Karpas-422 (cell line): ENCODE results near the gene PRC1. TPM values are rescaled to one million over a fixed set of nuclear protein-coding genes. Genes with fewer than 3 reads are reported as not detected.

Source experiments
- DNase-seq: peaks from one replicate; pipeline ENCODE4 v3.0.0-alpha.2; 2015
- H2AFZ ChIP-seq: fragments of 200-600 bp; sonication (generic); 2 replicates; pipeline ENCODE4 v1.6.1; 2014; ENCODE audit warnings: antibody characterized with exemption, low read length, mixed read lengths
- H3K27ac ChIP-seq: fragments of 200-600 bp; sonication (generic); 2 replicates; pipeline ENCODE4 v1.5.1; 2014; ENCODE audit warnings: mild to moderate bottlenecking, low read length, moderate library complexity
- H3K27me3 ChIP-seq: fragments of 200-600 bp; sonication (generic); 2 replicates; pipeline ENCODE4 v1.6.1; 2014; ENCODE audit warnings: low read length, mixed read lengths
- H3K36me3 ChIP-seq: fragments of 200-600 bp; sonication (generic); 2 replicates; pipeline ENCODE4 v1.6.1; 2014; ENCODE audit warnings: low read length, mixed read lengths; ENCODE audit not compliant: insufficient read depth
- H3K4me1 ChIP-seq: fragments of 200-600 bp; sonication (generic); 2 replicates; pipeline ENCODE4 v1.6.1; 2014; ENCODE audit warnings: mild to moderate bottlenecking, low read length, mixed read lengths
- H3K4me2 ChIP-seq: fragments of 200-600 bp; sonication (generic); 2 replicates; pipeline ENCODE4 v1.6.1; 2014; ENCODE audit warnings: low read length, low read depth, mild to moderate bottlenecking; ENCODE audit not compliant: poor library complexity, severe bottlenecking
- H3K4me3 ChIP-seq: fragments of 200-600 bp; sonication (generic); 2 replicates; pipeline ENCODE4 v1.5.1; 2014; ENCODE audit warnings: mild to moderate bottlenecking, antibody characterized with exemption, low read length, mixed read lengths
- H3K79me2 ChIP-seq: fragments of 200-600 bp; sonication (generic); 2 replicates; pipeline ENCODE4 v1.6.1; 2014; ENCODE audit warnings: mild to moderate bottlenecking, low read length, mixed read lengths
- H3K9ac ChIP-seq: fragments of 200-600 bp; sonication (generic); 2 replicates; pipeline ENCODE4 v1.6.0; 2014; ENCODE audit warnings: low read length
- H3K9me2 ChIP-seq: fragments of 200-600 bp; sonication (generic), shearing (Covaris generic); replicated peaks from 2 replicates; pipeline ENCODE4 v1.6.0; 2014; ENCODE audit warnings: mild to moderate bottlenecking, low read length, moderate library complexity; ENCODE audit not compliant: insufficient read depth
- H3K9me3 ChIP-seq: fragments of 300-700, 200-600 bp; sonication (generic); 2 replicates; pipeline ENCODE4 v1.6.1; 2014; ENCODE audit warnings: low read length, mixed read lengths
- H4K20me1 ChIP-seq: fragments of 200-600 bp; sonication (generic); 2 replicates; pipeline ENCODE4 v1.6.1; 2014; ENCODE audit warnings: mild to moderate bottlenecking, antibody characterized with exemption, low read length, low read depth; ENCODE audit not compliant: insufficient read depth
- total RNA-seq: library from RNA; depleted of rRNA; stranded (reverse); fragments of >200 nt; shearing (Covaris generic); gene quantifications from 2 replicates; pipeline ENCODE4 v1.2.3, GENCODE V29; 2014; ENCODE audit warnings: low replicate concordance

The PRC1 gene
- total RNA-seq, 1 experiment from 2014 or later, result 87.5 TPM

GRCh38 chr15:90941038-90941437 lies 53.3 kb downstream of the PRC1 start:
- no peaks in the 10 kb centered on the region for H3K9me3 ChIP-seq
- H3K4me1 ChIP-seq, result peaks cover 10% of the 10 kb centered on the region
- H3K9me2 ChIP-seq, result no peaks in the 10 kb centered on the region
- H3K4me3 ChIP-seq, result no peak overlapping the region
- H4K20me1 ChIP-seq, result no peaks in the 10 kb centered on the region
- peaks cover 22% of the 10 kb centered on the region for H3K36me3 ChIP-seq
- no peak for DNase-seq
- H3K79me2 ChIP-seq, result peaks cover 11% of the 10 kb centered on the region
- no peak overlapping the region for H3K9ac ChIP-seq
- H2AFZ ChIP-seq, result no peak overlapping the region
- H3K4me2 ChIP-seq, result no peak overlapping the region
- no peaks in the 10 kb centered on the region for H3K27me3 ChIP-seq
- no peak overlapping the region for H3K27ac ChIP-seq

- H3K9me3 ChIP-seq, result no peaks in the 10 kb centered on the region
- H3K27me3 ChIP-seq, result no peaks in the 10 kb centered on the region
- H4K20me1 ChIP-seq, result no peaks in the 10 kb centered on the region
- peaks cover 20% of the 10 kb centered on the region for H3K79me2 ChIP-seq
- H3K4me3 ChIP-seq, result no peak overlapping the region
- no peak overlapping the region for H3K4me2 ChIP-seq
- H3K4me1 ChIP-seq, result peaks cover 17% of the 10 kb centered on the region
- no peak overlapping the region for H2AFZ ChIP-seq
- no peaks in the 10 kb centered on the region for H3K9me2 ChIP-seq
- H3K27ac ChIP-seq, result no peak overlapping the region
- H3K9ac ChIP-seq, result no peak overlapping the region
- DNase-seq, result no peak
- H3K36me3 ChIP-seq, result peaks cover 17% of the 10 kb centered on the region
Observed at GRCh38 chr15:90939756-90940155, 54.6 kb downstream of the PRC1 start.

- Histone ChIP-seq H3K79me2 (peaks cover 20% of the 10 kb centered on the region), H3K27ac (no peak overlapping the region), H4K20me1 (no peaks in the 10 kb centered on the region), H3K4me2 (no peak overlapping the region), H3K9ac (no peak overlapping the region), H3K4me1 (peaks cover 31% of the 10 kb centered on the region), H3K9me2 (no peaks in the 10 kb centered on the region), H3K9me3 (no peaks in the 10 kb centered on the region), H3K4me3 (no peak overlapping the region), H3K36me3 (peaks cover 17% of the 10 kb centered on the region), H2AFZ (no peak overlapping the region), H3K27me3 (no peaks in the 10 kb centered on the region)
- no peak for DNase-seq
Observed at GRCh38 chr15:90938261-90938660, 56.1 kb downstream of the PRC1 start.

- H3K36me3 ChIP-seq, result peaks cover 17% of the 10 kb centered on the region
- no peaks in the 10 kb centered on the region for H3K9me2 ChIP-seq
- peak overlapping the region; percentile 98 for H3K9ac ChIP-seq
- H3K79me2 ChIP-seq, result peaks cover 20% of the 10 kb centered on the region
- no peak overlapping the region for H2AFZ ChIP-seq
- H3K27me3 ChIP-seq, result no peaks in the 10 kb centered on the region
- no peaks in the 10 kb centered on the region for H3K9me3 ChIP-seq
- peak overlapping the region; percentile 94; the same call in 1 of the 2 replicates for H3K4me3 ChIP-seq
- DNase-seq, result no peak
- no peak overlapping the region for H3K27ac ChIP-seq
- H4K20me1 ChIP-seq, result no peaks in the 10 kb centered on the region
- peak overlapping the region; percentile 93 for H3K4me2 ChIP-seq
- peaks cover 40% of the 10 kb centered on the region for H3K4me1 ChIP-seq
Observed at GRCh38 chr15:90936823-90937222, 57.5 kb downstream of the PRC1 start.

GRCh38 chr15:90934949-90935751 lies 59.2 kb downstream of the PRC1 start, which contains the start of gene UNC45A:
Gene UNC45A (plus strand): TSS chr15:90935285. CDS start chr15:90935325, 40 bp downstream.
- H3K9ac ChIP-seq, result peak within 1 kb of the TSS; percentile 98
- H3K36me3 ChIP-seq, result peaks cover 11% of the 10 kb centered on the region
- H3K27ac ChIP-seq, result peak within 1 kb of the TSS; percentile 55; the same call in 1 of the 2 replicates
- no peaks in the 10 kb centered on the region for H4K20me1 ChIP-seq
- peak; percentile 98 for DNase-seq
- H3K4me1 ChIP-seq, result peaks cover 51% of the 10 kb centered on the region
- peaks cover 26% of the 10 kb centered on the region for H3K79me2 ChIP-seq
- peak within 1 kb of the TSS; percentile 92 for H2AFZ ChIP-seq
- H3K9me2 ChIP-seq, result no peaks in the 10 kb centered on the region
- no peaks in the 10 kb centered on the region for H3K27me3 ChIP-seq
- peak within 1 kb of the TSS; percentile 93 for H3K4me2 ChIP-seq
- peak within 1 kb of the TSS; percentile 94 for H3K4me3 ChIP-seq
- no peaks in the 10 kb centered on the region for H3K9me3 ChIP-seq

GRCh38 chr15:90934256-90934948 lies 59.9 kb downstream of the PRC1 start:
- Histone ChIP-seq H2AFZ (no peak overlapping the region; the same call in 1 of the 2 replicates), H3K9ac (peak overlapping the region; percentile 98), H3K36me3 (peaks cover 4% of the 10 kb centered on the region), H3K9me3 (no peaks in the 10 kb centered on the region), H3K79me2 (peaks cover 29% of the 10 kb centered on the region), H3K9me2 (no peaks in the 10 kb centered on the region), H4K20me1 (no peaks in the 10 kb centered on the region), H3K4me1 (peaks cover 51% of the 10 kb centered on the region), H3K27me3 (no peaks in the 10 kb centered on the region), H3K27ac (peak overlapping the region; percentile 50; the same call in 1 of the 2 replicates), H3K4me3 (peak overlapping the region; percentile 94), H3K4me2 (peak overlapping the region; percentile 93)
- DNase-seq, result peak; percentile 96

- H3K4me2 ChIP-seq, result peak overlapping the region; percentile 93
- peaks cover 61% of the 10 kb centered on the region for H3K4me1 ChIP-seq
- DNase-seq, result peak; percentile 56
- H4K20me1 ChIP-seq, result no peaks in the 10 kb centered on the region
- H3K4me3 ChIP-seq, result peak overlapping the region; percentile 87; the same call in 1 of the 2 replicates
- no peaks in the 10 kb centered on the region for H3K9me2 ChIP-seq
- peaks cover 37% of the 10 kb centered on the region for H3K79me2 ChIP-seq
- no peaks in the 10 kb centered on the region for H3K9me3 ChIP-seq
- peak overlapping the region; percentile 84 for H3K27ac ChIP-seq
- H3K9ac ChIP-seq, result peak overlapping the region; percentile 98
- H2AFZ ChIP-seq, result peak overlapping the region; percentile 85; the same call in 1 of the 2 replicates
- H3K36me3 ChIP-seq, result no peaks in the 10 kb centered on the region
- no peaks in the 10 kb centered on the region for H3K27me3 ChIP-seq
Observed at GRCh38 chr15:90933301-90933700, 61.0 kb downstream of the PRC1 start.

GRCh38 chr15:90932660-90932991 lies 61.7 kb downstream of the PRC1 start:
- Histone ChIP-seq H3K36me3 (no peaks in the 10 kb centered on the region), H3K4me2 (peak overlapping the region; percentile 93), H3K9ac (peak overlapping the region; percentile 98), H3K27me3 (no peaks in the 10 kb centered on the region), H3K9me2 (no peaks in the 10 kb centered on the region), H3K79me2 (peaks cover 37% of the 10 kb centered on the region), H4K20me1 (no peaks in the 10 kb centered on the region), H2AFZ (peak overlapping the region; percentile 85; the same call in 1 of the 2 replicates), H3K4me1 (peaks cover 63% of the 10 kb centered on the region), H3K4me3 (peak overlapping the region; percentile 87), H3K27ac (peak overlapping the region; percentile 84), H3K9me3 (no peaks in the 10 kb centered on the region)
- DNase-seq, result no peak
